Vagina (tissue), 2 donors: Measurements from ENCODE around the gene FXYD1. TPM values are rescaled to one million over a fixed set of nuclear protein-coding genes. Genes with fewer than 3 reads are reported as not detected.
A peak's percentile ranks its signal among the peaks of the same experiment; 100 is the strongest.

Experiments
- DNase-seq, 2 donors: peaks; one replicate each; pipeline ENCODE4 v3.0.0-alpha.2; 2017; ENCODE audit errors: extremely low spot score in 2 of 2
- H3K27ac ChIP-seq: fragments of 200-600 bp; sonication (generic); one replicate; pipeline ENCODE4 v1.5.1; 2019
- H3K27me3 ChIP-seq: fragments of 200-600 bp; sonication (generic); one replicate; pipeline ENCODE4 v1.5.1; 2019
- H3K36me3 ChIP-seq, 2 donors: fragments of 200-600 bp; sonication (generic); one replicate each; pipeline ENCODE4 v1.5.1; 2017 to 2019
- H3K4me1 ChIP-seq: fragments of 200-600 bp; sonication (generic); one replicate; pipeline ENCODE4 v1.5.1; 2019
- H3K4me3 ChIP-seq, 2 donors: fragments of 200-600 bp; sonication (generic); 1 replicate in 1 of 2; 2 replicates in 1 of 2; pipeline ENCODE4 v1.5.1; 2016 to 2019
- H3K9me3 ChIP-seq: fragments of 200-600 bp; sonication (generic); one replicate; pipeline ENCODE4 v1.5.1; 2019
- CTCF ChIP-seq, 3 experiments: fragments of 450-650 bp in 2 of 3; fragments of 200-600 bp in 1 of 3; sonication (generic) in 1 of 3; IDR thresholded peaks; one replicate each; pipeline ENCODE4 v1.5.1; 2017 to 2019; ENCODE audit warnings: antibody characterized with exemption in 3 of 3, mild to moderate bottlenecking in 2 of 3, moderate library complexity in 2 of 3
- POLR2A ChIP-seq, 2 donors: fragments of 450-650 bp; IDR thresholded peaks; one replicate each; pipeline ENCODE4 v1.6.1; 2017; ENCODE audit warnings: antibody characterized with exemption in 2 of 2, mild to moderate bottlenecking in 2 of 2, moderate library complexity in 2 of 2
- POLR2AphosphoS5 ChIP-seq, 2 donors: sonication (generic); formaldehyde crosslinking; IDR thresholded peaks; one replicate each; pipeline ENCODE4 v1.9.0; 2017; ENCODE audit warnings: antibody characterized with exemption in 2 of 2, mild to moderate bottlenecking in 2 of 2, low read depth in 1 of 2; ENCODE audit not compliant: insufficient read depth in 1 of 2
- intact Hi-C: fragments of 100-400 bp; cut with DNase I; formaldehyde crosslinking; loops from one replicate; pipeline ENCODE4 v1.15.1; 2023
- total RNA-seq: library from RNA; depleted of rRNA; stranded (reverse); fragments of >200 nt; gene quantifications from one replicate; pipeline ENCODE4 v1.2.3, GENCODE V29; 2016

FXYD1 gene
- total RNA-seq, 1 donor from 2014 or later, result 135 TPM

- peaks cover 52% of the 10 kb centered on the region for H3K4me1 ChIP-seq
- H3K9me3 ChIP-seq, result no peaks in the 10 kb centered on the region
- no peaks in the 10 kb centered on the region for H3K27me3 ChIP-seq
- peak overlapping the region; percentile 94 for H3K27ac ChIP-seq
- intact Hi-C loops, result no loop called here
- no peaks in the 10 kb centered on the region for H3K36me3 ChIP-seq
- TF ChIP-seq CTCF (IDR thresholded peaks at IDR 0.05) (no peak), POLR2A (IDR thresholded peaks at IDR 0.05) (no peak), POLR2AphosphoS5 (IDR thresholded peaks at IDR 0.05; ENCODE audit: insufficient read depth in 1 of 2, low read depth in 1 of 2) (no peak)
- DNase-seq, result no peak
- peak overlapping the region in 1 of 2 donors; percentile 46 for H3K4me3 ChIP-seq
Observed at GRCh38 chr19:35117799-35118198, 20.8 kb upstream of the FXYD1 start.

- Histone ChIP-seq H3K36me3 (no peaks in the 10 kb centered on the region), H3K9me3 (no peaks in the 10 kb centered on the region), H3K27ac (peak overlapping the region; percentile 94), H3K4me1 (peaks cover 59% of the 10 kb centered on the region), H3K27me3 (no peaks in the 10 kb centered on the region), H3K4me3 (peak overlapping the region; percentile 11 to 46)
- TF ChIP-seq CTCF (IDR thresholded peaks at IDR 0.05) (no peak), POLR2AphosphoS5 (IDR thresholded peaks at IDR 0.05; ENCODE audit: insufficient read depth in 1 of 2, low read depth in 1 of 2) (no peak), POLR2A (IDR thresholded peaks at IDR 0.05) (no peak)
- no peak for DNase-seq
- intact Hi-C loops, result no loop called here
Observed at GRCh38 chr19:35118268-35119020, 20.2 kb upstream of the FXYD1 start.

- no peaks in the 10 kb centered on the region for H3K9me3 ChIP-seq
- no peak for TF ChIP-seq POLR2A (IDR thresholded peaks at IDR 0.05)
- no peak for TF ChIP-seq CTCF (IDR thresholded peaks at IDR 0.05)
- TF ChIP-seq POLR2AphosphoS5 (IDR thresholded peaks at IDR 0.05; ENCODE audit: insufficient read depth in 1 of 2, low read depth in 1 of 2), result no peak
- DNase-seq, result no peak
- peak overlapping the region; percentile 94 for H3K27ac ChIP-seq
- H3K27me3 ChIP-seq, result no peaks in the 10 kb centered on the region
- H3K36me3 ChIP-seq, result no peaks in the 10 kb centered on the region
- H3K4me1 ChIP-seq, result peaks cover 62% of the 10 kb centered on the region
- H3K4me3 ChIP-seq, result peak overlapping the region; percentile 11 to 46
- intact Hi-C loops, result no loop called here
Observed at GRCh38 chr19:35119091-35119490, 19.5 kb upstream of the FXYD1 start.

GRCh38 chr19:35119578-35120155 lies 19.0 kb upstream of the FXYD1 start:
- H3K4me3 ChIP-seq, result peak overlapping the region in 1 of 2 donors; percentile 46
- no peaks in the 10 kb centered on the region for H3K9me3 ChIP-seq
- DNase-seq, result no peak
- no peaks in the 10 kb centered on the region for H3K36me3 ChIP-seq
- H3K27me3 ChIP-seq, result no peaks in the 10 kb centered on the region
- H3K27ac ChIP-seq, result peak overlapping the region; percentile 94
- intact Hi-C loops, result no loop called here
- TF ChIP-seq POLR2AphosphoS5 (IDR thresholded peaks at IDR 0.05; ENCODE audit: insufficient read depth in 1 of 2, low read depth in 1 of 2) (no peak), POLR2A (IDR thresholded peaks at IDR 0.05) (no peak), CTCF (IDR thresholded peaks at IDR 0.05) (no peak)
- H3K4me1 ChIP-seq, result peaks cover 63% of the 10 kb centered on the region

- Histone ChIP-seq H3K9me3 (no peaks in the 10 kb centered on the region), H3K27me3 (no peaks in the 10 kb centered on the region), H3K36me3 (no peaks in the 10 kb centered on the region), H3K4me3 (no peak overlapping the region), H3K27ac (peak overlapping the region; percentile 94), H3K4me1 (peaks cover 64% of the 10 kb centered on the region)
- DNase-seq, result no peak
- intact Hi-C loops, result no loop called here
- no peak for TF ChIP-seq CTCF (IDR thresholded peaks at IDR 0.05)
- peak; percentile 36 to 91 for TF ChIP-seq POLR2AphosphoS5 (IDR thresholded peaks at IDR 0.05; ENCODE audit: insufficient read depth in 1 of 2, low read depth in 1 of 2)
Observed at GRCh38 chr19:35120492-35120891, 18.1 kb upstream of the FXYD1 start.
